ENCODE data around the gene KRT2. TPM values are rescaled to one million over a fixed set of nuclear protein-coding genes. Genes with fewer than 3 reads are reported as not detected.

KRT2 gene
- total and polyA plus RNA-seq, 4 donors: not detected

- H3K4me3 ChIP-seq (ENCODE audit: low read depth in 1 of 3, low read length in 3 of 3): no peak overlapping the region
- DNase-seq (ENCODE audit: low spot score): peak; percentile 19
- no peaks in the 10 kb centered on the region for H3K27me3 ChIP-seq (ENCODE audit: control insufficient read depth in 4 of 4, insufficient read depth in 4 of 4, low read length in 3 of 4)
- H3K27ac ChIP-seq (ENCODE audit: low read depth in 1 of 2, low read length in 2 of 2): no peak overlapping the region
- 78% methylated on average over 6 of the region's 6 CpGs for WGBS
- H3K9ac ChIP-seq (ENCODE audit: low read depth in 1 of 2, low read length in 2 of 2): no peak overlapping the region
- no peaks in the 10 kb centered on the region for H3K4me1 ChIP-seq (ENCODE audit: control insufficient read depth in 4 of 4, insufficient read depth in 4 of 4, low read length in 3 of 4)
- H3K36me3 ChIP-seq (ENCODE audit: control insufficient read depth in 4 of 4, insufficient read depth in 3 of 4, low read depth in 1 of 4, low read length in 3 of 4): no peaks in the 10 kb centered on the region
- no peaks in the 10 kb centered on the region for H3K9me3 ChIP-seq (ENCODE audit: control insufficient read depth in 4 of 4, low read length in 3 of 4)
- TF ChIP-seq SP1 (IDR thresholded peaks at IDR 0.05) (no peak), FOXA2 (IDR thresholded peaks at IDR 0.05) (no peak), GABPA (IDR thresholded peaks at IDR 0.05 in 1 of 2, conservative IDR thresholded peaks at IDR 0.05 in 1 of 2) (no peak), RAD21 (IDR thresholded peaks at IDR 0.05) (no peak), HNF4A (conservative IDR thresholded peaks at IDR 0.05) (no peak), NR2F2 (IDR thresholded peaks at IDR 0.05) (no peak), HNF4G (IDR thresholded peaks at IDR 0.05) (no peak), CTCF (IDR thresholded peaks at IDR 0.05; ENCODE audit: low read depth, low read length, missing input control) (no peak), JUND (IDR thresholded peaks at IDR 0.05) (no peak), REST (IDR thresholded peaks at IDR 0.05) (no peak), MAX (IDR thresholded peaks at IDR 0.05) (no peak), FOXA1 (IDR thresholded peaks at IDR 0.05) (no peak), TAF1 (conservative IDR thresholded peaks at IDR 0.05) (no peak), EGR1 (IDR thresholded peaks at IDR 0.05; ENCODE audit: low read depth in 2 of 2) (no peak), YY1 (IDR thresholded peaks at IDR 0.05) (no peak), RXRA (IDR thresholded peaks at IDR 0.05) (no peak), ATF3 (IDR thresholded peaks at IDR 0.05) (no peak)
- TF ChIP-seq, protein P1, sequence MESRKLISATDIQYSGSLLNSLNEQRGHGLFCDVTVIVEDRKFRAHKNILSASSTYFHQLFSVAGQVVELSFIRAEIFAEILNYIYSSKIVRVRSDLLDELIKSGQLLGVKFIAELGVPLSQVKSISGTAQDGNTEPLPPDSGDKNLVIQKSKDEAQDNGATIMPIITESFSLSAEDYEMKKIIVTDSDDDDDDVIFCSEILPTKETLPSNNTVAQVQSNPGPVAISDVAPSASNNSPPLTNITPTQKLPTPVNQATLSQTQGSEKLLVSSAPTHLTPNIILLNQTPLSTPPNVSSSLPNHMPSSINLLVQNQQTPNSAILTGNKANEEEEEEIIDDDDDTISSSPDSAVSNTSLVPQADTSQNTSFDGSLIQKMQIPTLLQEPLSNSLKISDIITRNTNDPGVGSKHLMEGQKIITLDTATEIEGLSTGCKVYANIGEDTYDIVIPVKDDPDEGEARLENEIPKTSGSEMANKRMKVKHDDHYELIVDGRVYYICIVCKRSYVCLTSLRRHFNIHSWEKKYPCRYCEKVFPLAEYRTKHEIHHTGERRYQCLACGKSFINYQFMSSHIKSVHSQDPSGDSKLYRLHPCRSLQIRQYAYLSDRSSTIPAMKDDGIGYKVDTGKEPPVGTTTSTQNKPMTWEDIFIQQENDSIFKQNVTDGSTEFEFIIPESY (IDR thresholded peaks at IDR 0.05): no peak
These were observed 15.8 kb downstream of the KRT2 start for GRCh38 chr12:52636189-52636588.

Data from liver (tissue), 9 donors.